Suppressor macrophage (primary cell): Measurements from ENCODE around the gene PTPRD.

Experiments
- DNase-seq, 4 experiments: peaks; one replicate each; pipeline ENCODE4 v3.0.0-alpha.2; 2020 to 2022

PTPRD gene

DNA sequence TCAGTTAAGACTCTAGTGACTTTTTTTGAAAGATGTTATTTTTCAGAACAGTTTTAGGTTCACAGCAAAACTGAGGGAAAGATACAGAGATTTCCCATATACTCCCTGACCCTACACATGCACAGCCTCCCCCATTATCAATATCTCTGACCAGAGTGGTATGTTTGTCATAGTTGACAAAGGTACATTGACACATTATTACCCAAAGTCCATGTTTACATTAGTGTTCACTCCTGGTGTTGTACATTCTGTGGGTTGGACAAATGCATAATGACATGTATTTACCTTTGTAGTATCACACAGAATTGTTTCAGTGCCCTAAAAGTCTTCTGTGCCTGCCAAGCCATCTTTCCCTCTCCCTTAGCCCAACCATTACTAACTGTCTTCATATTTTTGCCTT lies 2342.6 kb downstream of the PTPRD start:
- DNase-seq: no peak

DNA sequence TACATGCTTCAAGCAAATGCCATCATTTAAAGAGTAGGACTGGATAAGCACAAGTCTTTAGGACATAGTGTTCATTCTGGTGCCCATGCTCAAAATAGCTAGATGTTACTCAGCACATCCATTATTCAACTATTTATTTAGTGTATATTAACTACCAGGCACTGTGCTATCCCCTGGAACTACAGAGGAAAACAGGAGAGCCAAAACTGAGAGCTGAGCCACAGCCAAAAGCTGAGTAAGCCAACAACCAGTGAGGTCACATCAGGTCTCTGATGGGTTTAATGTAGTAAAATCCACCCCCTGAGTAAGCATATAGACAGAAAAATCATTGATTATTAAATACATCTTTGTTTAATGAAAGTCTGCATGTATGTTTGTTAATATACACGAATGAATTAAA lies 2343.9 kb downstream of the PTPRD start:
- DNase-seq: no peak

DNA sequence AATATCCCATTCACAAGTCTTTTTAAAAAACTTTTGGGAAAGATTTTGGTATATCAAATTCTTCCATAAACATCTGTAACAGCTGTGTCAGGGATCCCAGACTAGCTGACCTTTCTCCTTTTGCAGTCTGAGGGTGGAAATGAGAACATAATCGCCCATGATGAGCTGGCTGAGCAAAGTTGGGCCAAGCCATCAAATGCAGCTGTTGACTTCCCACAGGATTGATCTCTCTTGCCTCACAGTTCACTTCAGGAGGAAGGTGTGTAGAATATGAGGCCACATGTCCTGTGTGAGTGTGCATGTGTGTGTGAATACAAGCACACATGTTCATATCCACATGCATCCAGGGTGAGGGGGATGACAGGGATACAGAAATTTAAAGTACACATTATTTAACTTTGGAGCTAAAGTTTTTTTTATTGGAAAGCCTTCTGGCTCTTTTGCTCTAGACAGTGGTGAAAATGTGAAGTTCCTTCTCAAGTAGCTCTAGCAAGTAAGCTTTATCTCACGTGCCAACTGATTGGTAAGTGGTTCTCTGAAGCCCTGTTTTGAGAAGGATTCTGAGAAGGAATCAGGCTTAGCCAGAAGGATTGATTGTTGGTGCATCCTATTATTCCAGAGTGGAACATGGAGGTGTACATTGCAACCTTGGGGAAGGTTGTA lies 2344.5 kb downstream of the PTPRD start:
- DNase-seq: no peak

DNA sequence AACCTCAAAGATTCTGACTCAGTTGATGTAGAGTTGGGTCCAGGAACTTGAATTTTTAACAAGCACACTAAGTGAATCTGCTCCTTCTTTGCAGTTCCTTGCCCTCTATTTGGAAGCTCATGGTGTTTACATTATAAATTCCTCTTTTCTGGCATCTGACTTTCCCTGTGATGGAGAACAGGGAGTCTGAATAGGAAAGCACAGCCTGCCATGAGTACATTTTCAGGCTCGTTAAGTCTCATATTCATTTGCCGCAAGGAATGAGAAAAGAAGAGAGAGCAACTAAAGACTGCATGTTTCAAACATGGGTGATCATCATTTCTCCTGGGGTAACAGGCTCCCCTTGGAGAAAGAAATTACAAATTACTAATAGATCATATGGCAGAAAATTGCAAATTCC lies 2345.2 kb downstream of the PTPRD start:
- DNase-seq: no peak

DNA sequence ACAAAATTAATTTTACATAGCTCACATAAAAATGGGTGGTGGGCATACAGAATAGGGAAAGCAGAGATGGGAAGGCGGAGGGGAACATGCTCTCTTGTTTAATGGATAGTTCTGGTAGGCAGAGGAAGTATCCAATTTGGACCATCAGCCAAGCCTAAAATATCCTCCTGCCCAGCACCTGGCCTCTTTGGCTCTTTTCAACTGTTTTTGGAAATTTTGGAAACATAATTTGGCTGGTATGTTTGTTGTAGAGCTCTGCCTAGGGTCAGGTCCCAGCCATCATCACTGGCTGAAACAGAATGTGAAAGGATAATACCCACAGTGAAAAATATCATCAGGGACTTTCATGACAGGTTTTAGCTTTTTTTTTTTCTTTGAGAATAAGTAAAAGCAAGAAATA lies 2345.9 kb downstream of the PTPRD start:
- no peak for DNase-seq

DNA sequence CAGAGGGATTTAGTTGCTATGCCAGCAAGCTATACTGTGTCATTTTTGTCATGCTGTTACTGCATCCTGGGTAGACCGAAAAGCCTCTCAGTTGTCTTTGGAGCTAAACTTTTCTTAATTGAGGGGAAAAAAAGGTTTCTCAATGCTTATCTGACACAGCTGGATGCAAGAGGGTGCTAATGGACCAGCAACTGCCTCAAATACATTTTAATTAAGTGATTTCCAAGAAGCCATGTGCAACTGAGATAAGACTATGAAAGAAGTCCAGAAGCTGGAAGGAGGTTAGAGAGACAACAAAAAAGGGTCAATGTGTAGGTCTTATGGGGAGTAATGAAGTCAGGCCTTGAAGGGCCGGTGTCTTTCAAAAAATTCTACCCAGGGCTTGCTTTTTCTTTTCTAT lies 2347.5 kb downstream of the PTPRD start:
- no peak for DNase-seq
